HFFc6 (cell line): ENCODE measurements around the gene RAPH1. TPM values are rescaled to one million over a fixed set of nuclear protein-coding genes. Genes with fewer than 3 reads are reported as not detected.
A peak's percentile ranks its signal among the peaks of the same experiment; 100 is the strongest.
"Not testable (repeated sequence)": the region's sequence is repeated elsewhere in the genome, so short reads cannot be mapped to it uniquely, and the experiment has no call there.

Source experiments
- DNase-seq: peaks from one replicate; pipeline ENCODE4 v3.0.0-alpha.2; 2018
- H3K27ac Mint-ChIP-seq: 2 replicates; pipeline ENCODE4 v1.8.0; 2020; ENCODE audit warnings: mild to moderate bottlenecking, mixed read lengths
- H3K27me3 Mint-ChIP-seq: 2 replicates; pipeline ENCODE4 v1.8.0; 2021; ENCODE audit warnings: mild to moderate bottlenecking, moderate library complexity, mixed read lengths; ENCODE audit not compliant: insufficient read depth
- H3K36me3 Mint-ChIP-seq: 2 replicates; pipeline ENCODE4 v1.8.0; 2021; ENCODE audit warnings: low read depth, mixed read lengths
- H3K4me1 Mint-ChIP-seq: 2 replicates; pipeline ENCODE4 v1.8.0; 2020; ENCODE audit warnings: low read depth, mixed read lengths
- H3K4me3 Mint-ChIP-seq: 2 replicates; pipeline ENCODE4 v1.8.0; 2020; ENCODE audit warnings: mild to moderate bottlenecking, moderate library complexity, mixed read lengths
- H3K9me3 Mint-ChIP-seq: 2 replicates; pipeline ENCODE4 v1.8.0; 2020; ENCODE audit warnings: mild to moderate bottlenecking, mixed read lengths
- CTCF ChIP-seq: fragments of 200-600 bp; sonication (generic); IDR thresholded peaks from 2 replicates; pipeline ENCODE4 v1.5.0; 2021; ENCODE audit warnings: antibody characterized with exemption, mild to moderate bottlenecking
- total RNA-seq, 6 experiments: library from RNA; stranded (reverse); fragmentation: NEBNext Ultra II Directional; extraction: Animal tissue kit (Norgen Biotek cat#: 25700); gene quantifications; 2 replicates in 1 of 6; 3 replicates in 5 of 6; pipeline ENCODE4 v1.2.3, GENCODE V29; 2021

RAPH1 gene
- total RNA-seq, 6 experiments from 2014 or later: 40.9 to 49.5 (median 46.9) TPM

DNA sequence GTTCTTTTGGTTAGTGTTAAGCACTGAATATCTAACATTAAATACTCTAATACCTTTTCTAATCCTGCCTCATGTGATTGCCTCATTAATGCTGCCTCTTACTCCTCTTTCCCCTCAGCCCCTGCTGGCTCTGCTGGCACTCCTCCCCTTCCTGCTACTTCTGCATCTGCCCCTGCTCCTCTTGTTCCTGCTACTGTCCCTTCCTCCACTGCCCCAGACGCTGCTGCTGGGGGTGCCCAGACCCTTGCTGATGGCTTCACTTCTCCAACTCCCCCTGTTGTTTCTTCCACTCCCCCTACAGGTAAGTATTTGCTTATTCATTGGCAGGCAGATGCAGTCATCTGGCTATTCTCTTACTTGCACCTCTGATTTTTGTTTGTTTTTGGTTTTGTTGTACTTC, 138.4 kb downstream of the RAPH1 start:
- Mint-ChIP-seq H3K27me3 (peaks cover 3% of the 10 kb centered on the region), H3K36me3 (peaks cover 45% of the 10 kb centered on the region), H3K4me3 (no peak overlapping the region), H3K27ac (peak overlapping the region; percentile 32; the same call in 1 of the 2 replicates), H3K9me3 (no peaks in the 10 kb centered on the region), H3K4me1 (peaks cover 42% of the 10 kb centered on the region)
- DNase-seq: no peak
- peak; percentile 59 for TF ChIP-seq CTCF

- no peak for DNase-seq
- peaks cover 3% of the 10 kb centered on the region for H3K27me3 Mint-ChIP-seq
- H3K4me1 Mint-ChIP-seq: peaks cover 34% of the 10 kb centered on the region
- TF ChIP-seq CTCF: no peak
- no peak overlapping the region for H3K27ac Mint-ChIP-seq
- H3K4me3 Mint-ChIP-seq: no peak overlapping the region
- H3K9me3 Mint-ChIP-seq: no peaks in the 10 kb centered on the region
- peaks cover 45% of the 10 kb centered on the region for H3K36me3 Mint-ChIP-seq
These were observed 139.2 kb downstream of the RAPH1 start for GRCh38 chr2:203395858-203396257.

DNA sequence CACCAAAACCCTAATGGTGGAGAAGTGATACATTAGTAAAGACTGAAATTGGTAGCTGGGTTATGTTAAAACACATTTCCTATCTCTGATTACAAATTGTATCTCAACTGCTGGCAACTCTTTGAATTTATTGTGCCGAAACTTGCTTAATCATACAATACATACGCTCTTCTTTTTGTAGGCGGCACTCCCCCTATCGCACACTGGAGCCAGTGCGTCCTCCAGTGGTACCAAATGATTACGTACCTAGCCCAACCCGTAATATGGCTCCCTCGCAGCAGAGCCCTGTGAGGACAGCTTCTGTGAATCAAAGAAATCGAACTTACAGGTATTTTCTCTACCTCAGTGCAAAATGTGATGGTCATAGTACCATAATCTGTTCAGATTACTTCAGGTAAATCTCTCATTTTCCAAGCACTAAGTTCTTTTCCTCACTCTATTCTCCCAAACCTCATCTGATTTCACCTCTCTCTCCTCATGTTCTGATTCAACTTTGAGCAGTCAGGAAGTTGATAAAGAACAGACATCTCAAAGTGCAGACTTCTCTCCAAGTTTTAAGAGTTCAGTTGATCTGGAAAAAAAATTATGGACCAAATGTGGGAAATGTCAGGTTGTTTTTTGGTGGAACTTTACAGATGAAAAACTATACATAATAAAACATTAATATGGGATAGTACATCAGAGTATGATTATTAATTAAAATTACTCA, 140.4 kb downstream of the RAPH1 start:
- Mint-ChIP-seq H3K36me3 (peaks cover 45% of the 10 kb centered on the region), H3K27me3 (peaks cover 3% of the 10 kb centered on the region), H3K4me3 (no peak overlapping the region), H3K27ac (peak overlapping the region; percentile 30; the same call in 1 of the 2 replicates), H3K9me3 (no peaks in the 10 kb centered on the region), H3K4me1 (peaks cover 25% of the 10 kb centered on the region)
- no peak for TF ChIP-seq CTCF
- no peak for DNase-seq

DNA sequence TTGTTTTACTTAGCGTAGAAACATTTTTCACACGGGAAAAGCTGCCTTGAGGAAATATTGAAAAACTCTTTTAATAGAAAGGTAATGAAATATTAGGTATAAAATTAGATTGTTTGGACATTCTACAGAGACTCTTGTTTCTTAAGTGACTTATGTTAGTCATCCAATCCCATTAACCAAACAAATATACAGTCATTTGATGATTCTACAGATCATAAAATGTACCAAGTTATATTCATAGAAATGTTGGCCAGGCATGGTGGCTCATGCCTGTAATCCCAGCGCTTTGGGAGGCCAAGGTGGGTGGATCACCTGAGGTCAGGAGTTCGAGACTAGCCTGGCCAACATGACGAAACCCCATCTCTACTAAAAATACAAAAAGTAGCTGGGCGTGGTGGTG, 146.9 kb downstream of the RAPH1 start:
- not testable (repeated sequence) for H3K27ac Mint-ChIP-seq

GRCh38 chr2:203383038-203383437, 152.1 kb downstream of the RAPH1 start:
- DNase-seq: no peak
- TF ChIP-seq CTCF: no peak
- no peaks in the 10 kb centered on the region for H3K9me3 Mint-ChIP-seq
- no peaks in the 10 kb centered on the region for H3K27me3 Mint-ChIP-seq
- H3K4me1 Mint-ChIP-seq: peaks cover 21% of the 10 kb centered on the region; the same call in 1 of the 2 replicates
- H3K27ac Mint-ChIP-seq: no peak overlapping the region
- H3K36me3 Mint-ChIP-seq: peaks cover 23% of the 10 kb centered on the region
- H3K4me3 Mint-ChIP-seq: no peak overlapping the region

More for the DNA sequence above, 146.9 kb downstream of the RAPH1 start:
- peaks cover 20% of the 10 kb centered on the region for H3K36me3 Mint-ChIP-seq
- H3K4me1 Mint-ChIP-seq: peaks cover 19% of the 10 kb centered on the region; the same call in 1 of the 2 replicates
- H3K4me3 Mint-ChIP-seq, H3K9me3 Mint-ChIP-seq, DNase-seq, H3K27me3 Mint-ChIP-seq: not testable (repeated sequence)

- H3K4me3 Mint-ChIP-seq: no peak overlapping the region
- H3K27me3 Mint-ChIP-seq: no peaks in the 10 kb centered on the region
- peaks cover 17% of the 10 kb centered on the region; the same call in 1 of the 2 replicates for H3K4me1 Mint-ChIP-seq
- TF ChIP-seq CTCF: no peak
- peaks cover 16% of the 10 kb centered on the region for H3K36me3 Mint-ChIP-seq
- DNase-seq: no peak
- H3K27ac Mint-ChIP-seq: no peak overlapping the region
- H3K9me3 Mint-ChIP-seq: no peaks in the 10 kb centered on the region
These were observed 155.9 kb downstream of the RAPH1 start for GRCh38 chr2:203379156-203379555.
